HCT116 (cell line): Measurements from ENCODE around the gene TMEM130. TPM values are rescaled to one million over a fixed set of nuclear protein-coding genes. Genes with fewer than 3 reads are reported as not detected.
A peak's percentile ranks its signal among the peaks of the same experiment; 100 is the strongest.

Experiments
- ATAC-seq: fragments of 200-7000 bp; cut with Tn5 transposase; 2 replicates; pipeline ENCODE4 v1.9.1; 2020; ENCODE audit warnings: mild to moderate bottlenecking, moderate library complexity
- BruUV-seq: library from RNA; stranded (reverse); fragments of 400-500 nt; replicated peaks from 2 replicates; lab custom pipeline; 2021; lab: Mats Ljungman, UMichigan
- CTCF ChIA-PET: fragments of 300-600 bp; sonication (Branson Sonifier 250); formaldehyde crosslinking; loops from one replicate; lab custom pipeline; 2021; ENCODE audit warnings: antibody characterized with exemption; lab: Charles Lee
- POLR2A ChIA-PET: fragments of 300-600, 350-600 bp; sonication (Branson Sonifier 250); formaldehyde crosslinking; loops from one replicate; lab custom pipeline; 2021; ENCODE audit warnings: antibody characterized with exemption; lab: Charles Lee
- RAD21 ChIA-PET, 2 experiments: fragments of 300-600 bp; sonication (Branson Sonifier 250); formaldehyde crosslinking; loops; one replicate each; lab custom pipeline; 2023; ENCODE audit warnings: low total read pairs in 2 of 2; ENCODE audit not compliant: uncharacterized antibody in 2 of 2, unreplicated experiment in 2 of 2, low non-redundant PET in 1 of 2; lab: Charles Lee
- DNase-seq: peaks from one replicate; pipeline ENCODE4 v3.0.0-alpha.2; 2010; ENCODE audit warnings: low read depth, low spot score
- H2AFZ ChIP-seq: fragments of 200-600 bp; shearing (Covaris generic), sonication (generic); 2 replicates; pipeline ENCODE4 v1.6.1; 2017; ENCODE audit warnings: low read depth, mixed run types, mixed read lengths, antibody characterized with exemption, low read length; ENCODE audit not compliant: poor library complexity, severe bottlenecking
- H3K27ac ChIP-seq: 2 replicates; pipeline ENCODE4 v1.5.1; 2012; ENCODE audit warnings: low read depth, low read length
- H3K27me3 ChIP-seq: fragments of 200-600 bp; sonication (generic); 2 replicates; pipeline ENCODE4 v1.6.1; 2016; ENCODE audit warnings: mixed run types, low read length, mixed read lengths; ENCODE audit not compliant: insufficient read depth
- H3K36me3 ChIP-seq, 2 experiments: fragments of 200-500 bp in 1 of 2; fragments of 200-600 bp in 1 of 2; sonication (Bioruptor generic) in 1 of 2; sonication (generic) in 1 of 2; 2 replicates each; pipeline versions ENCODE4 v1.5.1 to v1.6.1; 2014 to 2016; ENCODE audit warnings: low read length in 2 of 2, inconsistent platforms in 1 of 2, mixed read lengths in 1 of 2, mixed run types in 1 of 2; ENCODE audit not compliant: insufficient read depth in 2 of 2, control insufficient read depth in 1 of 2
- H3K4me1 ChIP-seq, 2 experiments: fragments of 200-600 bp in 1 of 2; sonication (generic) in 1 of 2; 2 replicates each; pipeline versions ENCODE4 v1.5.1 to v1.6.1; 2012 to 2017; ENCODE audit warnings: low read length in 2 of 2, inconsistent platforms in 1 of 2, mild to moderate bottlenecking in 1 of 2, mixed read lengths in 1 of 2, mixed run types in 1 of 2, moderate library complexity in 1 of 2; ENCODE audit not compliant: insufficient read depth in 2 of 2, control insufficient read depth in 1 of 2
- H3K4me2 ChIP-seq: fragments of 200-600 bp; sonication (generic); 2 replicates; pipeline ENCODE4 v1.6.1; 2017; ENCODE audit warnings: mixed run types, low read length, mixed read lengths
- H3K4me3 ChIP-seq, 2 experiments: fragments of 200-600 bp in 1 of 2; sonication (generic) in 1 of 2; replicated peaks in 1 of 2; 2 replicates each; pipeline ENCODE4 v1.5.1; 2011 to 2016; ENCODE audit warnings: low read length in 2 of 2, control low read depth in 1 of 2, low read depth in 1 of 2, mild to moderate bottlenecking in 1 of 2, mixed read lengths in 1 of 2, mixed run types in 1 of 2
- H3K79me2 ChIP-seq: fragments of 200-600 bp; sonication (generic); 2 replicates; pipeline ENCODE4 v1.6.1; 2017; ENCODE audit warnings: mild to moderate bottlenecking, mixed run types, low read length, moderate library complexity, mixed read lengths; ENCODE audit not compliant: insufficient read depth
- H3K9ac ChIP-seq: fragments of 200-600 bp; sonication (generic); 2 replicates; pipeline ENCODE4 v1.6.1; 2016; ENCODE audit warnings: low read length, mixed read lengths
- H3K9me2 ChIP-seq: fragments of 200-600 bp; sonication (generic), shearing (Covaris generic); 2 replicates; pipeline ENCODE4 v1.6.1; 2017; ENCODE audit warnings: mixed run types, mild to moderate bottlenecking, moderate library complexity; ENCODE audit not compliant: insufficient read depth
- H3K9me3 ChIP-seq, 2 experiments: fragments of 200-500 bp in 1 of 2; fragments of 200-600 bp in 1 of 2; sonication (Bioruptor generic) in 1 of 2; sonication (generic) in 1 of 2; 2 replicates each; pipeline ENCODE4 v1.6.1; 2014 to 2017; ENCODE audit warnings: low read length in 2 of 2, mixed read lengths in 2 of 2, inconsistent platforms in 1 of 2, low read depth in 1 of 2, mild to moderate bottlenecking in 1 of 2, mixed run types in 1 of 2, moderate library complexity in 1 of 2; ENCODE audit not compliant: control insufficient read depth in 1 of 2, insufficient read depth in 1 of 2
- H4K20me1 ChIP-seq: fragments of 200-600 bp; sonication (generic), shearing (Covaris generic); 2 replicates; pipeline ENCODE4 v1.6.1; 2017; ENCODE audit warnings: mixed run types, mild to moderate bottlenecking, moderate library complexity; ENCODE audit not compliant: insufficient read depth
- CTCF ChIP-seq, 3 experiments: fragments of 200-600 bp in 1 of 3; sonication (generic) in 1 of 3; IDR thresholded peaks in 2 of 3; conservative IDR thresholded peaks in 1 of 3; 2 replicates each; pipeline ENCODE4 v1.5.1; 2012 to 2017; ENCODE audit warnings: low read depth in 2 of 3, low read length in 2 of 3, antibody characterized with exemption in 1 of 3, borderline replicate concordance in 1 of 3, control low read depth in 1 of 3, mild to moderate bottlenecking in 1 of 3, mixed read lengths in 1 of 3, mixed run types in 1 of 3, moderate library complexity in 1 of 3; ENCODE audit not compliant: insufficient read depth in 1 of 3
- ELF1 ChIP-seq: IDR thresholded peaks from 2 replicates; pipeline ENCODE4 v1.6.1; 2012; ENCODE audit warnings: low read depth, borderline replicate concordance
- RAD21 ChIP-seq: IDR thresholded peaks from 2 replicates; pipeline ENCODE4 v1.6.1; 2012; ENCODE audit warnings: low read depth, mild to moderate bottlenecking
- REST ChIP-seq: IDR thresholded peaks from 2 replicates; pipeline ENCODE4 v1.6.1; 2012; ENCODE audit warnings: low read depth
- SIN3A ChIP-seq: IDR thresholded peaks from 2 replicates; pipeline ENCODE4 v1.6.1; 2012; ENCODE audit warnings: low read depth
- intact Hi-C: fragments of 100-400 bp; cut with micrococcal nuclease; formaldehyde crosslinking; loops from 2 replicates; pipeline ENCODE4 v1.10.0; 2022
- total RNA-seq: library from RNA; stranded (reverse); gene quantifications from one replicate; pipeline ENCODE4 v1.2.1, GENCODE V29; 2021; ENCODE audit not compliant: unreplicated experiment

TMEM130 gene
- total RNA-seq, 1 experiment from 2014 or later, result not detected

GRCh38 chr7:98831641-98832221 is 38.1 kb downstream of the TMEM130 start:
- Histone ChIP-seq H3K4me2 (no peak overlapping the region), H3K4me3 (no peak overlapping the region), H4K20me1 (no peaks in the 10 kb centered on the region), H3K36me3 (no peaks in the 10 kb centered on the region), H3K27ac (no peak overlapping the region), H3K9me3 (no peaks in the 10 kb centered on the region), H3K9me2 (no peaks in the 10 kb centered on the region), H2AFZ (no peak overlapping the region), H3K9ac (no peak overlapping the region), H3K79me2 (no peaks in the 10 kb centered on the region), H3K4me1 (no peaks in the 10 kb centered on the region; a peak in 1 of 4 replicates), H3K27me3 (no peaks in the 10 kb centered on the region)
- BruUV-seq, result no TSS peak
- intact Hi-C loops, result loop anchor here (10.0 kb wide), 1 partner anchor 277 kb away; no protein-coding TSS in a partner anchor
- ChIA-PET RAD21 (no interaction called here), POLR2A (interaction anchor here (1.2 kb wide), 1 partner anchor 9 kb away, joined by 4 read pairs; no protein-coding TSS in a partner anchor), CTCF (interaction anchor here (0.6 to 2.0 kb wide), 19 partner anchors 9 to 413 kb away, joined by 3 to 45 read pairs (median 4); no protein-coding TSS in a partner anchor)
- ATAC-seq (peak; percentile 73), DNase-seq (no peak)
- TF ChIP-seq ELF1 (no peak), SIN3A (no peak), CTCF (IDR thresholded peaks at IDR 0.05 in 2 of 3, conservative IDR thresholded peaks at IDR 0.05 in 1 of 3; ENCODE audit: borderline replicate concordance in 1 of 3, insufficient read depth in 1 of 3, low read depth in 2 of 3, low read length in 2 of 3) (peak; percentile 14 to 87 (median 85); a peak in 4 of 6 replicates), RAD21 (peak; percentile 46), REST (no peak)
